GM23338 (cell line): ENCODE results near the gene SEC14L1. TPM values are rescaled to one million over a fixed set of nuclear protein-coding genes. Genes with fewer than 3 reads are reported as not detected.
A peak's percentile ranks its signal among the peaks of the same experiment; 100 is the strongest.

ENCODE experiments used
- ATAC-seq: fragments of 200-7000 bp; cut with Tn5 transposase; 3 replicates; pipeline ENCODE4 v1.9.1; 2020
- DNase-seq: peaks from one replicate; pipeline ENCODE4 v3.0.0-alpha.2; 2015; ENCODE audit warnings: low spot score
- H2AFZ ChIP-seq: fragments of 200-600 bp; sonication (generic); 2 replicates; pipeline ENCODE4 v1.8.0; 2016; ENCODE audit warnings: antibody characterized with exemption, mild to moderate bottlenecking, moderate library complexity
- H3F3A ChIP-seq: fragments of 200-600 bp; sonication (generic); replicated peaks from 2 replicates; pipeline ENCODE4 v1.8.0; 2017; ENCODE audit warnings: antibody characterized with exemption, mixed run types, low read depth
- H3K27ac ChIP-seq: fragments of 200-600 bp; sonication (generic); 2 replicates; pipeline ENCODE4 v1.6.1; 2016; ENCODE audit warnings: low read depth
- H3K27me3 ChIP-seq: fragments of 200-600 bp; sonication (generic); 2 replicates; pipeline ENCODE4 v1.8.0; 2016; ENCODE audit warnings: mild to moderate bottlenecking, mixed run types, moderate library complexity; ENCODE audit not compliant: insufficient read depth
- H3K36me3 ChIP-seq: fragments of 200-600 bp; sonication (generic); 2 replicates; pipeline ENCODE4 v1.8.0; 2016; ENCODE audit warnings: mild to moderate bottlenecking; ENCODE audit not compliant: insufficient read depth
- H3K4me1 ChIP-seq: fragments of 200-600 bp; sonication (generic); 2 replicates; pipeline ENCODE4 v1.8.0; 2016; ENCODE audit warnings: mild to moderate bottlenecking, moderate library complexity; ENCODE audit not compliant: insufficient read depth
- H3K4me2 ChIP-seq: fragments of 200-600 bp; sonication (generic); 2 replicates; pipeline ENCODE4 v1.7.1; 2017; ENCODE audit warnings: mixed run types
- H3K4me3 ChIP-seq: fragments of 200-600 bp; sonication (generic); 2 replicates; pipeline ENCODE4 v1.6.1; 2016; ENCODE audit warnings: mixed run types
- H3K79me2 ChIP-seq: fragments of 200-600 bp; sonication (generic); replicated peaks from 2 replicates; pipeline ENCODE4 v1.8.0; 2017; ENCODE audit warnings: mild to moderate bottlenecking; ENCODE audit not compliant: insufficient read depth
- H3K9me2 ChIP-seq: fragments of 200-600 bp; sonication (generic); 2 replicates; pipeline ENCODE4 v1.8.0; 2017; ENCODE audit not compliant: insufficient read depth
- H4K20me1 ChIP-seq: fragments of 200-600 bp; sonication (generic); replicated peaks from 2 replicates; pipeline ENCODE4 v1.8.0; 2017; ENCODE audit warnings: mild to moderate bottlenecking; ENCODE audit not compliant: insufficient read depth
- H3K27ac Mint-ChIP-seq: 2 replicates; pipeline ENCODE4 v1.8.0; 2020; ENCODE audit warnings: inconsistent platforms, mild to moderate bottlenecking, moderate library complexity, mixed read lengths
- H3K27me3 Mint-ChIP-seq: 3 replicates; pipeline ENCODE4 v1.8.0; 2022; ENCODE audit warnings: low read depth, mild to moderate bottlenecking, moderate library complexity, mixed read lengths, inconsistent platforms; ENCODE audit not compliant: insufficient read depth, poor library complexity
- H3K36me3 Mint-ChIP-seq: 3 replicates; pipeline ENCODE4 v1.8.0; 2021; ENCODE audit warnings: low read depth, mild to moderate bottlenecking, inconsistent platforms, moderate library complexity, mixed read lengths
- H3K4me1 Mint-ChIP-seq: 3 replicates; pipeline ENCODE4 v1.8.0; 2020; ENCODE audit warnings: mild to moderate bottlenecking, inconsistent platforms, mixed read lengths
- H3K4me3 Mint-ChIP-seq: 3 replicates; pipeline ENCODE4 v1.8.0; 2021; ENCODE audit warnings: moderate library complexity, mild to moderate bottlenecking, inconsistent platforms, mixed read lengths
- H3K9me3 Mint-ChIP-seq: 3 replicates; pipeline ENCODE4 v1.8.0; 2020; ENCODE audit warnings: moderate library complexity, mild to moderate bottlenecking, inconsistent platforms, mixed read lengths
- CREB1 ChIP-seq: fragments of 250-450 bp; sonication (Bioruptor Pico); IDR thresholded peaks from 2 replicates; pipeline ENCODE4 v1.5.0; 2020; ENCODE audit warnings: low read depth, mild to moderate bottlenecking, moderate library complexity
- CTCF ChIP-seq, 2 experiments: fragments of 200-600 bp in 1 of 2; sonication (generic) in 1 of 2; conservative IDR thresholded peaks; 2 replicates each; pipeline versions ENCODE4 v1.5.1 to v1.6.1; 2016 to 2017; ENCODE audit warnings: antibody characterized with exemption in 2 of 2, low read depth in 2 of 2, mild to moderate bottlenecking in 2 of 2, moderate library complexity in 1 of 2
- EZH2 ChIP-seq: fragments of 200-600 bp; sonication (generic); IDR thresholded peaks from one replicate; pipeline ENCODE4 v1.8.0; 2017; ENCODE audit warnings: antibody characterized with exemption, mild to moderate bottlenecking, low read depth; ENCODE audit not compliant: unreplicated experiment
- EZH2phosphoT487 ChIP-seq: fragments of 200-600 bp; sonication (generic); IDR thresholded peaks from one replicate; pipeline ENCODE4 v1.8.1; 2018; ENCODE audit warnings: antibody characterized with exemption; ENCODE audit not compliant: unreplicated experiment
- POLR2AphosphoS5 ChIP-seq: IDR thresholded peaks from 2 replicates; pipeline ENCODE4 v1.6.1; 2016; ENCODE audit warnings: antibody characterized with exemption, low read depth
- REST ChIP-seq: IDR thresholded peaks from one replicate; pipeline ENCODE4 v1.6.1; 2018; ENCODE audit warnings: antibody characterized with exemption; ENCODE audit not compliant: unreplicated experiment
- ZNF331 ChIP-seq: fragments of 250-450 bp; sonication (Bioruptor Pico); IDR thresholded peaks from 2 replicates; pipeline ENCODE4 v1.5.0; 2020; ENCODE audit warnings: low read depth, mild to moderate bottlenecking, moderate library complexity
- polyA plus RNA-seq: library from polyadenylated mRNA; unstranded; fragments of >200 nt; fragmentation: Nextera tagmentation; extraction: Ambion mirVana; gene quantifications from 2 replicates; pipeline ENCODE4 v1.2.1, GENCODE V29; 2016
- total RNA-seq: library from RNA; depleted of rRNA; stranded (reverse); fragments of >200 nt; shearing (Covaris generic); gene quantifications from 2 replicates; pipeline ENCODE4 v1.2.3, GENCODE V29; 2014

The SEC14L1 gene
- total and polyA plus RNA-seq, 2 experiments from 2014 or later, result 26.8 to 54.8 TPM

GRCh38 chr17:77245162-77245926 lies 104.6 kb downstream of the SEC14L1 start (continued):
- no peak for TF ChIP-seq REST
- TF ChIP-seq ZNF331, result no peak
- no peak for TF ChIP-seq POLR2AphosphoS5
- TF ChIP-seq CTCF (conservative IDR thresholded peaks at IDR 0.05; ENCODE audit: low read depth in 2 of 2), result no peak
- no peak for TF ChIP-seq EZH2
- TF ChIP-seq EZH2phosphoT487, result no peak

- Mint-ChIP-seq H3K4me3 (peak overlapping the region; percentile 64; the same call in 2 of the 3 replicates), H3K9me3 (no peaks in the 10 kb centered on the region), H3K36me3 (no peaks in the 10 kb centered on the region), H3K27ac (no peak overlapping the region), H3K4me1 (peaks cover 2% of the 10 kb centered on the region; the same call in 2 of the 3 replicates), H3K27me3 (peaks cover 27% of the 10 kb centered on the region)
- H3K27me3 ChIP-seq, result peaks cover 9% of the 10 kb centered on the region; the same call in 1 of the 2 replicates
- H3K9me2 ChIP-seq, result no peaks in the 10 kb centered on the region
- no peak overlapping the region for H3K27ac ChIP-seq
- peak overlapping the region; percentile 92 for H3K4me2 ChIP-seq
- DNase-seq (no peak), ATAC-seq (peak; percentile 42)
- no peaks in the 10 kb centered on the region for H3K36me3 ChIP-seq
- H3F3A ChIP-seq, result no peaks in the 10 kb centered on the region
- no peaks in the 10 kb centered on the region for H3K4me1 ChIP-seq
- TF ChIP-seq POLR2AphosphoS5 (no peak), CREB1 (no peak), EZH2phosphoT487 (no peak)
- H3K4me3 ChIP-seq, result peak overlapping the region; percentile 72
- H2AFZ ChIP-seq, result peak overlapping the region; percentile 90
- no peaks in the 10 kb centered on the region; the same call in 1 of the 2 replicates for H4K20me1 ChIP-seq
- no peaks in the 10 kb centered on the region for H3K79me2 ChIP-seq
These were observed 105.6 kb downstream of the SEC14L1 start for GRCh38 chr17:77246110-77247047.
